Neuronal stem cell (in vitro differentiated cells): Measurements from ENCODE around the gene XXYLT1.
A peak's percentile ranks its signal among the peaks of the same experiment; 100 is the strongest.
"Not testable (repeated sequence)": the region's sequence is repeated elsewhere in the genome, so short reads cannot be mapped to it uniquely, and the experiment has no call there.

Source experiments
- DNase-seq: peaks from one replicate; pipeline ENCODE4 v3.0.0-alpha.2; 2013; ENCODE audit warnings: low spot score
- H2AFZ ChIP-seq: one replicate; pipeline ENCODE4 v1.6.1; 2013; ENCODE audit warnings: mild to moderate bottlenecking, low read length, inconsistent platforms
- H2AK5ac ChIP-seq: 2 replicates; pipeline ENCODE4 v1.6.1; 2013; ENCODE audit warnings: low read depth, mild to moderate bottlenecking, inconsistent platforms, low read length, moderate library complexity, mixed read lengths
- H2BK120ac ChIP-seq: 2 replicates; pipeline ENCODE4 v1.6.1; 2013; ENCODE audit warnings: low read depth, mild to moderate bottlenecking, inconsistent platforms, low read length, moderate library complexity, mixed read lengths
- H2BK12ac ChIP-seq: one replicate; pipeline ENCODE4 v1.6.1; 2013; ENCODE audit warnings: low read length, inconsistent platforms
- H2BK15ac ChIP-seq: 2 replicates; pipeline ENCODE4 v1.6.1; 2013; ENCODE audit warnings: mild to moderate bottlenecking, low read length, inconsistent platforms, mixed read lengths
- H2BK5ac ChIP-seq: one replicate; pipeline ENCODE4 v1.6.1; 2013; ENCODE audit warnings: inconsistent platforms, mild to moderate bottlenecking, low read length, moderate library complexity
- H3K14ac ChIP-seq: one replicate; pipeline ENCODE4 v1.6.1; 2013; ENCODE audit warnings: low read length, inconsistent platforms
- H3K18ac ChIP-seq: 2 replicates; pipeline ENCODE4 v1.6.1; 2013; ENCODE audit warnings: low read length, inconsistent platforms
- H3K23ac ChIP-seq: 2 replicates; pipeline ENCODE4 v1.6.1; 2013; ENCODE audit warnings: low read depth, mild to moderate bottlenecking, mixed read lengths, low read length, inconsistent platforms; ENCODE audit not compliant: poor library complexity
- H3K27ac ChIP-seq: replicated peaks from 3 replicates; pipeline ENCODE4 v1.5.1; 2013; ENCODE audit warnings: low read length, inconsistent platforms
- H3K27me3 ChIP-seq, 3 experiments: 2 replicates each; pipeline ENCODE4 v1.6.1; 2013; ENCODE audit warnings: low read length in 3 of 3, mild to moderate bottlenecking in 2 of 3, inconsistent platforms in 1 of 3, low read depth in 1 of 3, mixed read lengths in 1 of 3, moderate library complexity in 1 of 3; ENCODE audit not compliant: control insufficient read depth in 3 of 3, insufficient read depth in 3 of 3
- H3K36me3 ChIP-seq, 2 donors: replicated peaks in 1 of 2; 2 replicates each; pipeline ENCODE4 v1.6.1; 2013; ENCODE audit warnings: low read length in 2 of 2; ENCODE audit not compliant: control insufficient read depth in 2 of 2, insufficient read depth in 2 of 2
- H3K4ac ChIP-seq: 2 replicates; pipeline ENCODE4 v1.6.1; 2013; ENCODE audit warnings: inconsistent platforms, mild to moderate bottlenecking, low read length, moderate library complexity
- H3K4me1 ChIP-seq, 2 donors: 1 replicate in 1 of 2; 2 replicates in 1 of 2; pipeline ENCODE4 v1.6.1; 2013; ENCODE audit warnings: low read length in 2 of 2, low read depth in 1 of 2; ENCODE audit not compliant: control insufficient read depth in 2 of 2, insufficient read depth in 1 of 2
- H3K4me2 ChIP-seq: one replicate; pipeline ENCODE4 v1.6.1; 2013; ENCODE audit warnings: mild to moderate bottlenecking, low read length, inconsistent platforms; ENCODE audit not compliant: insufficient read depth, poor library complexity, severe bottlenecking
- H3K4me3 ChIP-seq, 2 donors: 2 replicates each; pipeline ENCODE4 v1.5.1; 2013; ENCODE audit warnings: low read length in 2 of 2, mild to moderate bottlenecking in 2 of 2, inconsistent platforms in 1 of 2, moderate library complexity in 1 of 2
- H3K79me1 ChIP-seq: one replicate; pipeline ENCODE4 v1.6.1; 2013; ENCODE audit warnings: low read depth, mild to moderate bottlenecking, inconsistent platforms, low read length, moderate library complexity
- H3K9ac ChIP-seq: one replicate; pipeline ENCODE4 v1.6.1; 2013; ENCODE audit warnings: mild to moderate bottlenecking, low read depth, low read length, inconsistent platforms; ENCODE audit not compliant: poor library complexity
- H3K9me3 ChIP-seq, 2 donors: replicated peaks in 1 of 2; 2 replicates each; pipeline versions ENCODE3 to v1.6.1; 2013; ENCODE audit warnings: low read length in 2 of 2, mild to moderate bottlenecking in 2 of 2, inconsistent platforms in 1 of 2, low read depth in 1 of 2, mixed read lengths in 1 of 2, moderate library complexity in 1 of 2; ENCODE audit not compliant: control insufficient read depth in 2 of 2, insufficient read depth in 1 of 2
- H4K8ac ChIP-seq: one replicate; pipeline ENCODE4 v1.6.1; 2013; ENCODE audit warnings: low read depth, mild to moderate bottlenecking, inconsistent platforms, low read length, moderate library complexity
- H4K91ac ChIP-seq: one replicate; pipeline ENCODE4 v1.6.1; 2013; ENCODE audit warnings: low read length, low read depth, mild to moderate bottlenecking, inconsistent platforms; ENCODE audit not compliant: poor library complexity
- WGBS, 2 donors: extraction: QIAGEN DNeasy Blood & Tissue Kit; methylation state at CpG; one replicate each; pipeline ENCODE4 v1.1.7; 2013; ENCODE audit warnings: missing lambda C conversion rate in 2 of 2, mixed read lengths in 1 of 2; ENCODE audit not compliant: insufficient read length in 2 of 2, insufficient replicate concordance in 1 of 2; ENCODE audit errors: extremely low coverage in 2 of 2; 5-methylcytosine and 5-hydroxymethylcytosine counted together

The XXYLT1 gene

DNA sequence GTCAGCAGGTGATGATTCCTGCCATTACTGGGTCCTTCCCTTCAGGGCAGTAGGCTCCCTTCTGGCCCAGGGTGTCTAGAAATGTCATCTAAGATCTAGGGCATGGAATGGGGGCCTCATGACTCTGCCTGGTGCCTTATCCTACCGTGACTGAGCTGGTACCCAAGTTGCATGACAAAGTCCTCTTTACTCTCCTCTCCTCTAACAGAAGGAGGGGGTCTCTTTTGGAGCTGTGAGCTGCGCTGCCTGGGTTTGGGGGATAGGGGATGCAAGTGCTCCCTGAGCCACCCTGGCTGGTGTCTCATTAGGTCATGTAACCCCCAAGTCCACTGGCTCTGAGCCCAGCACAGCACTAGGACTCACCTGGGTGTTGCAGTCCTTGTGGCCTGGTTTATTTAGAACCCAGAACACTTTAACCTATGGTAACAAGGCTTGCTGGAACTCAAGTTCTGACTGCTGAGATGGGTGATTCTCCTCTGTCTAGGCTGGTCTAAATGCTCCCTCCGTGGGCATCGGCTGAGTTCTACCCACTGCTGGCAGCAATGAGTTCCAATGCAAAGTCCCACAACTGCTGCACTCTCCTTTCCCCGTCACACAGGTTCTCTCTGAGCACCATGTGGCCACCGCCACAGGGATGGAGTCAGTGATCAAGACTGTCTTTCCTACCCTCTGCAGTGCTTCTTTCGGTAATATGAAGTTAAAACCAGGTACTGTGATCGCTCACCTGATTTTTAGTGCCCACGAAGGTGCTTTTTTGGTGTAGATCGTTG is 34.0 kb downstream of the XXYLT1 start:
- no peak overlapping the region for H2AFZ ChIP-seq
- H3K4ac ChIP-seq, result no peak overlapping the region
- H4K91ac ChIP-seq, result no peak overlapping the region
- H2BK12ac ChIP-seq, result no peak overlapping the region
- no peak overlapping the region for H4K8ac ChIP-seq
- no peaks in the 10 kb centered on the region for H3K27me3 ChIP-seq
- no peak overlapping the region for H2BK15ac ChIP-seq
- peaks cover 0 to 23% of the 10 kb centered on the region in 2 donors for H3K9me3 ChIP-seq
- H3K18ac ChIP-seq, result no peak overlapping the region
- no peak overlapping the region for H3K23ac ChIP-seq
- no peak overlapping the region for H3K27ac ChIP-seq
- no CpG with 5 or more reads among the region's 10 CpGs for WGBS, 2 donors
- H2BK120ac ChIP-seq, result no peak overlapping the region
- peaks cover 0 to 17% of the 10 kb centered on the region in 2 donors for H3K36me3 ChIP-seq
- H2BK5ac ChIP-seq, result peak overlapping the region; percentile 6
- H3K4me2 ChIP-seq, result no peak overlapping the region
- no peak overlapping the region for H2AK5ac ChIP-seq
- no peak overlapping the region for H3K9ac ChIP-seq
- H3K4me3 ChIP-seq, result no peak overlapping the region
- peaks cover 0 to 2% of the 10 kb centered on the region in 2 donors for H3K4me1 ChIP-seq
- peaks cover 5% of the 10 kb centered on the region for H3K79me1 ChIP-seq
- no peak overlapping the region for H3K14ac ChIP-seq
- DNase-seq, result no peak

DNA sequence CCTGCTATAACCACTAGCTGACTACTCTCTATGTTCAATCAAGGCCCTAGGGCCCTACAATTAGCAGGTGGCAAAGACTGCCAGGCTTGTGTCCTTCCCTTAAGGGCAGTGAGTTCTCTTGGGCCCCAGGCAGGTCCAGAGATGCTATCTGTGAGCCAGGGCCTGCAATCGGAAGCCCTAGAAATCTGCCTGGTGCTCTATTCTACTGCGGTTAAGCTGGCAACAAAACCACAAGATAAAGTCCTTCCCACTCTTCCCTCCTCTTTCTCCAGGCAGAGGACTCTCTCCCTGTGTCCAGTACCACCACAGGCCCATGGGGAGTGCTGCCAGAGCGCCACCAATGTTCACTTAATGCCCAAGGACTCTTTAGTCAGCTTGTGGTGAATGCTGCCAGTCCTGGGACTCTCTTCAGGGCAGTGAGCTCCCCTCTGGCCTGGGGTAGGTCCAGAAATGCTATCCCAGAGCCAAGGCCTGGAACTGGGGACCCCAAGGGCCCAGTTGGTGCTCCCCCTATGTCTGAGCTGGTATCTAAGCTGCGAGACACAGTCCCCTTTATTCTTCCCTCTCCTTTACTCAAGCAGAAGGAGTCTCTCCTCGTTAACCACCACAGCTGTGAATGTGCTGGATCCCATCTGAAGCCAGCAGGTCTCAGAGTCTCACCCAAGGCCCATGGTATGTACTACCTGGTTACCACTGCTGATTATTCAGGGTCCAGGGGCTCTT is 34.7 kb downstream of the XXYLT1 start:
- no CpG with 5 or more reads among the region's 5 CpGs for WGBS, 2 donors
- Histone ChIP-seq H3K18ac (no peak overlapping the region), H3K4me1 (peaks cover 0 to 2% of the 10 kb centered on the region in 2 donors), H3K4me3 (no peak overlapping the region), H3K27me3 (no peaks in the 10 kb centered on the region), H4K91ac (no peak overlapping the region), H3K4me2 (no peak overlapping the region), H3K27ac (no peak overlapping the region), H3K4ac (no peak overlapping the region), H2BK12ac (no peak overlapping the region), H3K9ac (no peak overlapping the region), H2AFZ (no peak overlapping the region), H3K14ac (no peak overlapping the region), H3K79me1 (peaks cover 5% of the 10 kb centered on the region), H2BK5ac (peak overlapping the region; percentile 6), H4K8ac (no peak overlapping the region), H3K36me3 (peaks cover 0 to 17% of the 10 kb centered on the region in 2 donors), H2AK5ac (no peak overlapping the region), H2BK15ac (no peak overlapping the region), H3K23ac (no peak overlapping the region), H3K9me3 (peaks cover 0 to 23% of the 10 kb centered on the region in 2 donors), H2BK120ac (no peak overlapping the region)
- DNase-seq, result no peak

DNA sequence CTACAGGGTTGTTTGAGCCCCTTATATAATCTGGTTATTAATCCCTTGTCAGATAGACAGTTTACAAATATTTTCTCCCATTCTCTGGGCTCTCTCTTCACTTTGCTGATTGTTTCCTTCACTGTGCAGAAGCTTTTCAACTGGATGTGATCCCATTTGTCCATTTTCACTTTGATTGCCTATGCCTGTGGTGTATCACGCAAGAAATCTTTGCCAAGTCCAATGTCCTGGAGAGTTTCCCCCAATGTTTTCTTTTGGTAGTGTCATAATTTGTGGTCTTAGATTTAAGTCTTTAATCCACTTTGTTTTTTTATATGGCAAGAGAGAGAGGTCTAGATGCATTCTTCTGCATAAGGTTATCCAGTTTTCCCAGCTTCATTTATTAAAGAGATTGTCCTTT is 40.7 kb downstream of the XXYLT1 start:
- no peak overlapping the region for H2BK12ac ChIP-seq
- H2BK5ac ChIP-seq, result no peak overlapping the region
- no peak overlapping the region for H3K4me3 ChIP-seq
- H3K23ac ChIP-seq, result no peak overlapping the region
- H3K4ac ChIP-seq, result no peak overlapping the region
- peaks cover 0 to 18% of the 10 kb centered on the region in 2 donors for H3K36me3 ChIP-seq
- H3K79me1 ChIP-seq, result peaks cover 3% of the 10 kb centered on the region
- H2AFZ ChIP-seq, result no peak overlapping the region
- H3K4me1 ChIP-seq, result peaks cover 0 to 3% of the 10 kb centered on the region in 2 donors
- H3K14ac ChIP-seq, result no peak overlapping the region
- no peak overlapping the region for H2BK120ac ChIP-seq
- no peak overlapping the region for H2BK15ac ChIP-seq
- no peak for DNase-seq
- H3K18ac ChIP-seq, result no peak overlapping the region
- no CpG with 5 or more reads among the region's 1 CpG for WGBS, 2 donors
- no peak overlapping the region for H3K4me2 ChIP-seq
- H3K27ac ChIP-seq, result no peak overlapping the region
- no peak overlapping the region for H2AK5ac ChIP-seq
- H3K9me3 ChIP-seq, result peaks cover 0 to 4% of the 10 kb centered on the region in 2 donors
- H4K8ac ChIP-seq, result no peak overlapping the region
- no peaks in the 10 kb centered on the region for H3K27me3 ChIP-seq
- H3K9ac ChIP-seq, result no peak overlapping the region
- no peak overlapping the region for H4K91ac ChIP-seq

DNA sequence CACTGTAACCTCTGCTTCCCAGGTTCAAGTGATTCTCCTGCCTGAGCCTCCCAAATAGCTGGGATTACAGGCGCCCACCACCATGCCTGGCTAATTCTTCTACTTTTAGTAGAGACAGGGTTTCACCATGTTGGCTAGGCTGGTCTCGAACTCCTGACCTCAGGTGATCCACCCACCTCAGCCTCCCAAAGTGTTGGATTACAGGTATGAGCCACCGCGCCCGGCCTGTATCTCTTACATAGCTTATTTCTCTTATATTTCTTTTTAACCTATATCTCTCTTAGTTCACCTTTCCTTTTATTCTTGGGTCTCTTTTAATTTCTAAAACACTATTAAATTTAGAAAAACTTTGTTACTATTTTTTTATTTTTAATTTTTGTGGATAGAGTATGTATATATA is 42.1 kb downstream of the XXYLT1 start:
- H2BK120ac ChIP-seq, H4K91ac ChIP-seq, H3K4me2 ChIP-seq, H3K9me3 ChIP-seq, H3K23ac ChIP-seq, H2BK5ac ChIP-seq, H2BK12ac ChIP-seq, H3K18ac ChIP-seq, H2BK15ac ChIP-seq, H3K14ac ChIP-seq, H3K9ac ChIP-seq, H3K4ac ChIP-seq, H3K27ac ChIP-seq, H3K27me3 ChIP-seq, H3K4me3 ChIP-seq, H2AFZ ChIP-seq, H2AK5ac ChIP-seq, H4K8ac ChIP-seq, H3K79me1 ChIP-seq, DNase-seq, H3K4me1 ChIP-seq: not testable (repeated sequence)
- no CpG with 5 or more reads among the region's 5 CpGs for WGBS, 2 donors
- peaks cover 0 to 28% of the 10 kb centered on the region in 2 donors for H3K36me3 ChIP-seq
